Smooth muscle cell (in vitro differentiated cells): ENCODE results near the gene SCP2. TPM values are rescaled to one million over a fixed set of nuclear protein-coding genes. Genes with fewer than 3 reads are reported as not detected.
"Not testable (repeated sequence)": the region's sequence is repeated elsewhere in the genome, so short reads cannot be mapped to it uniquely, and the experiment has no call there.

Source experiments
- DNase-seq: peaks from one replicate; lab custom pipeline; 2025; ENCODE audit not compliant: unreplicated experiment; lab: John Stamatoyannopoulos, UW
- H2AFZ ChIP-seq: fragments of 200-600 bp; sonication (generic); 2 replicates; pipeline ENCODE4 v1.6.0; 2016; ENCODE audit warnings: antibody characterized with exemption, low read depth, mild to moderate bottlenecking
- H3F3A ChIP-seq: fragments of 200-600 bp; sonication (generic); 2 replicates; pipeline ENCODE4 v1.6.0; 2017; ENCODE audit warnings: antibody characterized with exemption, low read depth
- H3K27ac ChIP-seq: fragments of 200-600 bp; sonication (generic); 2 replicates; pipeline ENCODE4 v1.5.1; 2016; ENCODE audit warnings: low read depth, mild to moderate bottlenecking
- H3K27me3 ChIP-seq: fragments of 200-600 bp; sonication (generic); 2 replicates; pipeline ENCODE4 v1.6.1; 2016; ENCODE audit warnings: low read depth, mild to moderate bottlenecking
- H3K36me3 ChIP-seq: fragments of 200-600 bp; sonication (generic); 2 replicates; pipeline ENCODE4 v1.5.1; 2016; ENCODE audit warnings: low read depth
- H3K4me1 ChIP-seq: fragments of 200-600 bp; sonication (generic); 2 replicates; pipeline ENCODE4 v1.5.1; 2016; ENCODE audit warnings: low read depth
- H3K4me2 ChIP-seq: fragments of 200-600 bp; sonication (generic); 2 replicates; pipeline ENCODE4 v1.6.0; 2016; ENCODE audit warnings: mild to moderate bottlenecking
- H3K4me3 ChIP-seq: fragments of 200-600 bp; sonication (generic); 2 replicates; pipeline ENCODE4 v1.5.1; 2016; ENCODE audit warnings: mild to moderate bottlenecking
- H3K79me2 ChIP-seq: fragments of 200-600 bp; sonication (generic); 2 replicates; pipeline ENCODE4 v1.6.0; 2016; ENCODE audit warnings: low read depth, mild to moderate bottlenecking
- H3K9ac ChIP-seq: fragments of 200-600 bp; sonication (generic); 2 replicates; pipeline ENCODE4 v1.6.0; 2016; ENCODE audit warnings: low read depth
- H3K9me3 ChIP-seq: fragments of 200-600 bp; sonication (generic); replicated peaks from 2 replicates; pipeline ENCODE4 v1.5.1; 2016; ENCODE audit warnings: low read depth
- H4K20me1 ChIP-seq: fragments of 200-600 bp; sonication (generic); 2 replicates; pipeline ENCODE4 v1.6.0; 2016; ENCODE audit warnings: low read depth
- CTCF ChIP-seq: fragments of 200-600 bp; sonication (generic); IDR thresholded peaks from 2 replicates; pipeline ENCODE4 v1.5.1; 2017; ENCODE audit warnings: borderline replicate concordance, mild to moderate bottlenecking, antibody characterized with exemption; ENCODE audit not compliant: insufficient read depth, poor library complexity, severe bottlenecking
- WGBS: methylation state at CpG from one replicate; pipeline ENCODE4 v1.1.7; 2016; ENCODE audit warnings: low lambda C conversion rate; 5-methylcytosine and 5-hydroxymethylcytosine counted together
- polyA plus RNA-seq: library from polyadenylated mRNA; unstranded; fragments of >200 nt; fragmentation: Nextera tagmentation; extraction: Ambion mirVana; gene quantifications from 2 replicates; pipeline ENCODE4 v1.2.1, GENCODE V29; 2016
- total RNA-seq: library from RNA; depleted of rRNA; stranded (reverse); fragments of >200 nt; gene quantifications from 2 replicates; pipeline ENCODE4 v1.2.3, GENCODE V29; 2014

SCP2 gene
- total and polyA plus RNA-seq, 2 experiments from 2014 or later, result 94.8 to 120 TPM

- Histone ChIP-seq H3K79me2 (no peaks in the 10 kb centered on the region), H2AFZ (no peak overlapping the region)
These were observed 74.1 kb downstream of the SCP2 start for GRCh38 chr1:53001128-53001527.

GRCh38 chr1:53006612-53007011 is 79.5 kb downstream of the SCP2 start:
- not testable (repeated sequence) for H4K20me1 ChIP-seq, H2AFZ ChIP-seq, H3K4me3 ChIP-seq, H3K9me3 ChIP-seq, H3F3A ChIP-seq, H3K4me1 ChIP-seq, DNase-seq, H3K27ac ChIP-seq, H3K27me3 ChIP-seq, H3K36me3 ChIP-seq, H3K9ac ChIP-seq, H3K4me2 ChIP-seq, H3K79me2 ChIP-seq
- WGBS, result 70% methylated on average over 1 of the region's 2 CpGs

More at GRCh38 chr1:53001128-53001527, 74.1 kb downstream of the SCP2 start:
- H3K27me3 ChIP-seq, result no peaks in the 10 kb centered on the region
- H3K4me1 ChIP-seq, result no peaks in the 10 kb centered on the region
- H3K9me3 ChIP-seq, result no peaks in the 10 kb centered on the region
- TF ChIP-seq CTCF, result no peak
- no peaks in the 10 kb centered on the region for H3K36me3 ChIP-seq
- no peak overlapping the region for H3K4me3 ChIP-seq
- no peak for DNase-seq
- no peak overlapping the region for H3K27ac ChIP-seq
- no peaks in the 10 kb centered on the region for H3F3A ChIP-seq
- no peak overlapping the region for H3K9ac ChIP-seq
- no peak overlapping the region for H3K4me2 ChIP-seq
- no peaks in the 10 kb centered on the region for H4K20me1 ChIP-seq

GRCh38 chr1:53010247-53010646 is 83.2 kb downstream of the SCP2 start:
- DNase-seq, H3K27me3 ChIP-seq, H3F3A ChIP-seq, H3K4me2 ChIP-seq, H3K4me3 ChIP-seq, H3K36me3 ChIP-seq, H3K9ac ChIP-seq, H3K27ac ChIP-seq, H3K4me1 ChIP-seq, H2AFZ ChIP-seq, H3K79me2 ChIP-seq, H3K9me3 ChIP-seq, H4K20me1 ChIP-seq: not testable (repeated sequence)
- WGBS, result 91% methylated on average over 4 of the region's 4 CpGs

GRCh38 chr1:53011175-53011574 is 84.1 kb downstream of the SCP2 start:
- Histone ChIP-seq H3K79me2 (peaks cover 13% of the 10 kb centered on the region), H3F3A (no peaks in the 10 kb centered on the region), H3K27me3 (no peaks in the 10 kb centered on the region), H3K9ac (no peak overlapping the region), H4K20me1 (no peaks in the 10 kb centered on the region), H3K27ac (no peak overlapping the region), H3K36me3 (no peaks in the 10 kb centered on the region), H3K4me3 (no peak overlapping the region), H2AFZ (no peak overlapping the region), H3K4me2 (no peak overlapping the region), H3K9me3 (no peaks in the 10 kb centered on the region), H3K4me1 (peaks cover 13% of the 10 kb centered on the region)
- 59% methylated on average over 4 of the region's 4 CpGs for WGBS
- no peak for DNase-seq
- TF ChIP-seq CTCF, result no peak
